Measurements from ENCODE around the gene EXOC2. TPM values are rescaled to one million over a fixed set of nuclear protein-coding genes. Genes with fewer than 3 reads are reported as not detected.

Gene EXOC2
- total and polyA plus RNA-seq, 7 donors, result 5.4 to 23.2 (median 15.3) TPM

DNA sequence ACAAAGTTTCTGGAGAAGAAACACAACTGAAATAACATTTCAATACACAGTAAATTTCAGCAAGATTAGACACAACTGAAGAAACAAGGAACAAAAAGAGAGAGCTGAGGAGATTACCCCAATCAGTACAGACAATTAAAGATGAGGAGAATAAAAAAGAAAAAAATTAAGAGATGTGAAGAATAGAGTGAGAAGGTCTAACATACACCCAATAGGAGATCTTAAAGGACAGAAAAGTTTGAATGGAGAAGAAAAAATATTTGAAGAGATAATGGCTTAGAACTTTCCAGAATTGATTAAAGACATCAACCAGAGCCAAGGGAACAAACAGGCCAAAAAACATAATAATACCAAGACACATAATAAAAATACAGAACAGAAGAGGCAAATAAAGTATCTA lies 152.4 kb downstream of the EXOC2 start:
- DNase-seq, result no peak
- TF ChIP-seq POLR2A (IDR thresholded peaks at IDR 0.05) (no peak), EP300 (IDR thresholded peaks at IDR 0.05) (no peak), POLR2AphosphoS5 (IDR thresholded peaks at IDR 0.05) (no peak)
- TF ChIP-seq, protein P1, sequence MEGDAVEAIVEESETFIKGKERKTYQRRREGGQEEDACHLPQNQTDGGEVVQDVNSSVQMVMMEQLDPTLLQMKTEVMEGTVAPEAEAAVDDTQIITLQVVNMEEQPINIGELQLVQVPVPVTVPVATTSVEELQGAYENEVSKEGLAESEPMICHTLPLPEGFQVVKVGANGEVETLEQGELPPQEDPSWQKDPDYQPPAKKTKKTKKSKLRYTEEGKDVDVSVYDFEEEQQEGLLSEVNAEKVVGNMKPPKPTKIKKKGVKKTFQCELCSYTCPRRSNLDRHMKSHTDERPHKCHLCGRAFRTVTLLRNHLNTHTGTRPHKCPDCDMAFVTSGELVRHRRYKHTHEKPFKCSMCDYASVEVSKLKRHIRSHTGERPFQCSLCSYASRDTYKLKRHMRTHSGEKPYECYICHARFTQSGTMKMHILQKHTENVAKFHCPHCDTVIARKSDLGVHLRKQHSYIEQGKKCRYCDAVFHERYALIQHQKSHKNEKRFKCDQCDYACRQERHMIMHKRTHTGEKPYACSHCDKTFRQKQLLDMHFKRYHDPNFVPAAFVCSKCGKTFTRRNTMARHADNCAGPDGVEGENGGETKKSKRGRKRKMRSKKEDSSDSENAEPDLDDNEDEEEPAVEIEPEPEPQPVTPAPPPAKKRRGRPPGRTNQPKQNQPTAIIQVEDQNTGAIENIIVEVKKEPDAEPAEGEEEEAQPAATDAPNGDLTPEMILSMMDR (IDR thresholded peaks at IDR 0.05), result no peak
- Histone ChIP-seq H3K36me3 (peaks cover 0 to 40% (median 6%) of the 10 kb centered on the region in 4 donors), H3K4me1 (no peaks in the 10 kb centered on the region), H3K4me3 (no peak overlapping the region), H3K27me3 (no peaks in the 10 kb centered on the region), H3K27ac (no peak overlapping the region), H3K9me3 (peaks cover 0 to 5% (median 0%) of the 10 kb centered on the region in 4 donors)
- intact Hi-C loops (cut with DNase I), result no loop called here

DNA sequence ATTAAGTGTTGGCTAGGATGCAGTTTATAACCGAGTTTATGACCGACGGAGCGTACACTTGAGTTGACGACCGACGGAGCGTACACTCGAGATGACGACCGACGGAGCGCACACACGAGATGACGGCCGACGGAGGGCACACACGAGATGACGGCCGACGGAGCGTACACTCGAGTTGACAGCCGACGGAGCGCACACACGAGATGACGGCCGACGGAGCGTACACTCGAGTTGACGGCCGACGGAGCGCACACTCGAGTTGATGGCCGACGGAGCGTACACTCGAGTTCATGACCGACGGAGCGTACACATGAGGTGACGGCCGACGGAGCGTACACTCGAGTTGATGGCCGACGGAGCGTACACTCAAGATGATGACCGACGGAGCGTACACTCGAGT lies 155.8 kb downstream of the EXOC2 start:
- no peak overlapping the region for H3K27ac ChIP-seq
- H3K4me3 ChIP-seq, result no peak overlapping the region
- no peak for TF ChIP-seq POLR2A (IDR thresholded peaks at IDR 0.05)
- TF ChIP-seq, protein P1 (IDR thresholded peaks at IDR 0.05), result no peak
- no peak for TF ChIP-seq EP300 (IDR thresholded peaks at IDR 0.05)
- TF ChIP-seq POLR2AphosphoS5 (IDR thresholded peaks at IDR 0.05), result no peak
- no peaks in the 10 kb centered on the region for H3K4me1 ChIP-seq
- intact Hi-C loops (cut with DNase I), result no loop called here
- H3K36me3 ChIP-seq, result peaks cover 0 to 19% (median 2%) of the 10 kb centered on the region in 4 donors
- no peaks in the 10 kb centered on the region for H3K27me3 ChIP-seq
- H3K9me3 ChIP-seq, result peaks cover 0 to 5% (median 0%) of the 10 kb centered on the region in 4 donors
- DNase-seq, result no peak
- 95 to 97% methylated on average over 56 of the region's 56 CpGs for WGBS, 2 donors

DNA sequence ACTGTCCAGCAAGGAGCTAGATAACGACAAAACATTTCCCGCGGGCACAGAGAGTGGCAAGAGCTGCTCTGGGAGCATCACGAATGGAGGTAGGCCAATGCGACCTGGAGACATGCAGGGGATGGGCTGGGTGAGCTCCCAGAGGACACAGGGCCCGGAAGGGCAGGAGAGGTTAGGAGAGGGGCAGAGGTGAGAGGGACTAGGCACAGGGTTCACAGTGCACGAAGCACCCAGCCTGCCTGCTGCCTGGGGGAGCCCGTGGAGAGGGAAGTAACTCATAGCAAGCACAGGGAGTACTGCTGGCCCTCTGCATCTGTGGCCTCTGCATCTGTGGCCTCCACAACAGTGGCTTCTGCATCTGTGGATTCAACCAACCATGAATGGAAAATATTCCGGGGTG lies 162.5 kb downstream of the EXOC2 start:
- Histone ChIP-seq H3K4me1 (no peaks in the 10 kb centered on the region), H3K36me3 (peaks cover 0 to 11% (median 4%) of the 10 kb centered on the region in 4 donors), H3K4me3 (no peak overlapping the region), H3K9me3 (no peaks in the 10 kb centered on the region), H3K27me3 (no peaks in the 10 kb centered on the region), H3K27ac (no peak overlapping the region)
- TF ChIP-seq, protein P1 (IDR thresholded peaks at IDR 0.05), result no peak
- no peak for TF ChIP-seq POLR2A (IDR thresholded peaks at IDR 0.05)
- TF ChIP-seq EP300 (IDR thresholded peaks at IDR 0.05), result no peak
- TF ChIP-seq POLR2AphosphoS5 (IDR thresholded peaks at IDR 0.05), result no peak
- 92 to 96% methylated on average over 9 of the region's 9 CpGs for WGBS, 2 donors
- no peak for DNase-seq
- intact Hi-C loops (cut with DNase I), result no loop called here

DNA sequence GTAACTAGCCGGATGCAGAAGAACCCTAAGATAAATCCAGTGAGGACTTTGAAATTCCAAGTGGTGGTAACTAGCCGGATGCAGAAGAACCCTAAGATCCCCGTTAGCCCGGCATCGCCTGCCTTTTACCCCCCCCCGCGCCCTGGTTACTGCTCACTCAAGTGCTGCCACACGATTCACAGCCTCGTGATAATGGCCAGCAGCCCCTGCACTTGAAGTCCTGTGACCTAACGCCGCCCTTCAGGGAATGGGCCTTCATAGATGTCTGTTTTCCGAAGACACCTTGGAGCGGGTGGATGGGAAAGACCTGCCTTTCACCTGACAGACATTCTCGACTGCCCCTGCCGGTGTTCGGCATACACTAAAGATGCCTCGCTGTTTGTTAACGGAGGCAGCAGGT lies 163.9 kb downstream of the EXOC2 start:
- no peak overlapping the region for H3K4me3 ChIP-seq
- no peaks in the 10 kb centered on the region for H3K4me1 ChIP-seq
- H3K27me3 ChIP-seq, result no peaks in the 10 kb centered on the region
- H3K9me3 ChIP-seq, result no peaks in the 10 kb centered on the region
- WGBS, 2 donors, result 96 to 98% methylated on average over 18 of the region's 18 CpGs
- TF ChIP-seq POLR2AphosphoS5 (IDR thresholded peaks at IDR 0.05) (no peak), POLR2A (IDR thresholded peaks at IDR 0.05) (no peak), EP300 (IDR thresholded peaks at IDR 0.05) (no peak)
- TF ChIP-seq, protein P1 (IDR thresholded peaks at IDR 0.05), result no peak
- no peak overlapping the region for H3K27ac ChIP-seq
- H3K36me3 ChIP-seq, result peaks cover 0 to 15% (median 4%) of the 10 kb centered on the region in 4 donors
- intact Hi-C loops (cut with DNase I), result no loop called here
- no peak for DNase-seq

DNA sequence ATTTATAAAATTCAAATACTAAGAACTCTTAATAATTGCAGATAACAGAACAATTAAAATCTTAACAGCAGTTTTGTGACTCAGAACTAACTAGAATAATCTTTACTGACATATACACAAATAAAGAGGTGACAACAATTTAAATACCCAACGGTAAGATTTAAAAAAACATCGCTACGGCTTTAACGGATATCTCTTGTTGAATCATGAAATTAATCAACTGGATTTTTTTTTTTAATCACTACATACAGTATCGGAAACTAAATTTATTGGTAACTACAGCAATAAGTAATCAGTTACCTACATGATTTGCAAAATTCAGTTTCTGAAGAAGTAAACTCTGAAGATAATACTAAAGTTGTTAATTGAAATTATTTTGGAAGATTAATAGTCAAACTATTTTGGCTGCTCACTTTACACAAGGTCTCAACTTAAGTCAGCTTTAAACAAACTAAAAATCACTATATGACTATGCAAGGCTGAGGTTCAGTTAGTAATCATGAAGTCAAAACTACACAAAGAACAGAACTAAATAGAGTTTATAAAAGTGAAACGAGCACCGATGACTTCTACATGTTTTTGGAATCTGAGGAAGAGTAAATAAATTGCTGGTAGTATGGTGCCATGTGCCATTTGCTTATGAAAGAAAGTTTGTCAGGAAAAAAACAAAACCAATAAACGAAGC lies 164.8 kb downstream of the EXOC2 start:
- Histone ChIP-seq H3K27me3 (no peaks in the 10 kb centered on the region), H3K36me3 (peaks cover 0 to 22% (median 4%) of the 10 kb centered on the region in 4 donors), H3K4me3 (no peak overlapping the region), H3K4me1 (no peaks in the 10 kb centered on the region), H3K9me3 (no peaks in the 10 kb centered on the region), H3K27ac (no peak overlapping the region)
- 83 to 88% methylated on average over 8 of the region's 8 CpGs for WGBS, 2 donors
- intact Hi-C loops (cut with DNase I), result no loop called here
- no peak for TF ChIP-seq POLR2AphosphoS5 (IDR thresholded peaks at IDR 0.05)
- DNase-seq, result no peak
